M059J (cell line): ENCODE measurements around the gene HRH1. TPM values are rescaled to one million over a fixed set of nuclear protein-coding genes. Genes with fewer than 3 reads are reported as not detected.
"Not testable (repeated sequence)": the region's sequence is repeated elsewhere in the genome, so short reads cannot be mapped to it uniquely, and the experiment has no call there.

Experiments used
- DNase-seq: peaks from one replicate; pipeline ENCODE4 v3.0.0-alpha.2; 2012; ENCODE audit warnings: low read depth
- total RNA-seq: library from RNA; depleted of rRNA; stranded (reverse); fragments of >200 nt; shearing (Covaris generic); gene quantifications from 2 replicates; pipeline ENCODE4 v1.2.3, GENCODE V29; 2014

Gene HRH1
- total RNA-seq, 1 experiment from 2014 or later = 21.8 TPM

GRCh38 chr3:11140030-11140712, 14.1 kb upstream of the HRH1 start:
- peak; percentile 49 for DNase-seq

GRCh38 chr3:11140713-11141104, 13.6 kb upstream of the HRH1 start:
- DNase-seq = no peak

- peak; percentile 81 for DNase-seq
Measured at GRCh38 chr3:11143476-11143875, 10.8 kb upstream of the HRH1 start.

- DNase-seq = no peak
Measured at GRCh38 chr3:11144996-11145395, 9.3 kb upstream of the HRH1 start.

GRCh38 chr3:11145888-11146287, 8.4 kb upstream of the HRH1 start:
- peak; percentile 96 for DNase-seq

- DNase-seq = peak; percentile 30
Measured at GRCh38 chr3:11146773-11147660, 7.3 kb upstream of the HRH1 start.

- DNase-seq = no peak
Measured at GRCh38 chr3:11150256-11150655, 4.0 kb upstream of the HRH1 start.

GRCh38 chr3:11152301-11152700, 2.0 kb upstream of the HRH1 start:
- DNase-seq = no peak

GRCh38 chr3:11154953-11155325, 646 bp downstream of the HRH1 start:
- DNase-seq = no peak

- peak; percentile 84 for DNase-seq
Measured at GRCh38 chr3:11155341-11156025, 1.2 kb downstream of the HRH1 start.

- DNase-seq = no peak
Measured at GRCh38 chr3:11156026-11156410, 1.7 kb downstream of the HRH1 start.

DNA sequence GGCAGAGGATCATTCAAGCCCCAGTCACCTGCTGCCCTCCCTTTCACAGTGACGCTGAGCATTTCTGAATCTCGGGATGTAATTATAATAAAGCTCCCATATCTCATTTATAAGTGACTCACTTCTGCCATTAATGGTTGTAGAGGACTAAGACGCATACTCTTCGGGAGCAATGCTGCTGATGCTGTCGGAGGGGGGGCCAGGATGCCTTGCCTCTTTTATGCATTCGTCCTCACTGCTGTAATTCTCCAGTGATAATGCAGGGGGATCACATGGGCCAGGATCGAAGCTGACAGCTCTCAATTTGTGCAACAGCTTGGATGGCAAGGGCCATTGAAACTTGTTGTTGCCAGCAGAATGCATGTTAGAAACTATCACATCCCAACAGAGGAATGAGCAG, 3.1 kb downstream of the HRH1 start:
- DNase-seq = no peak

GRCh38 chr3:11159421-11159904, 5.2 kb downstream of the HRH1 start:
- DNase-seq = peak; percentile 61

- no peak for DNase-seq
Measured at GRCh38 chr3:11161666-11162065, 7.4 kb downstream of the HRH1 start.

DNA sequence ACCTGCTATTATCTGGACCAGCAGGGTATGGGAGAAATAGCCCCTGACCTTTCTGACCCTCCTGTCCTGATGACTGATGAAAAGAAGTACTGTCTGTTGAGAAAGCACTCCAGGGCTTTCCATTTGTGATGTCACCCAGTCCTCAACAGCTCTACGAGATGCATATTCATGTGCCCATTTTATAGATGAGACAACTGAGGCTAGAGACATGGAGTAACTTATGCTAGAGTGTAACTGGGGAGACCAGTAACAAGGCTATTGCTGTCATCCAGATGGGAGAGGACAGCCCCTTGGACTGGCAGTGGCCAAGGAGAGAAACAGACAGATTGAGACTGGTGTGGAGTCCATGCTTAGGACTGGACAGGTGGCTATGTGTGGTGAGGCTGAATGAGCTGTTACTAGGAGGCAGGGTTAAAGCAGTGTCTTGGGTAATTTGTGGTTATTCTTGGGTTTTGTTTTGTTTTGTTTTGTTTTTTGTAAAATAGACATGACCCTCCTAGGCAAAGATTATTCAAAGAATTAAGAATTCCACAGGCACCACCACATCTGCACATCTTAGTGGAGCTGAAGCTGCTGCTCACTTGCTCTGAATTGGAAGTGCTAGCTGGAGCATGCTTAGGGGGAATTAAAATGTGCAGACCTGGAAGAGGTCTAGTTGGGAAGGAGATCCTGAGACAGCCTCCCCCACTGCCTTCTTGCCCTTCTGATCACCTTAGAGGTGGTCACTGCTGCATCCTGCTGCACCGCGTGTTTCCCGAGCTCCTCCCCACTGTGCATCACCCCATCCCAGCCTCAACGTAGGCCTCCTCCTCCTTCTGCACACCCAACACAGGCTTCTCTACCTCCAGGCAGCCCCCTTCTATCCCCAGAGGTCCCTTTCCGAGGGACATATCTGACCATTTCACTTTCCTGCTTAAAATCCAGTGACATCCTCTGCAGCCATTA, 8.4 kb downstream of the HRH1 start:
- no peak for DNase-seq

DNA sequence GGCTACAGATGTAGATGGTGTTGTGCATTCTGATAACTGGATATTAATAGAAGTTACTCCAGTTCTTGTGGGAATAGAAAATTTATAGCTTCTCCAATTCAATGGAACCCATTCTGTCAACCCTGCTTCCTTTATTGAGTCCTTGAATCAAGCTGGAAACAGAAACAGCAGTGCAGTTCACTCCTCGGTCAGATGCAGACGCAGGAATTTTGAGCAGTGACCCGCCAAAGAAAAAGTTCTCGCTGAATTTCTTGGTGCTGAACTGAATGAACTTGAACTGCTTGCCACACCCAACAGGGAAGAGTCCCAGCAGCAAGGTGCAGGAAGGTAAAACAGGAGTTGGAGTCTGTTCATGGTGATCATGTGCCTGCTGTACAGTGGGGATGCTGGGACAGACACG, 10.3 kb downstream of the HRH1 start:
- DNase-seq = no peak

DNA sequence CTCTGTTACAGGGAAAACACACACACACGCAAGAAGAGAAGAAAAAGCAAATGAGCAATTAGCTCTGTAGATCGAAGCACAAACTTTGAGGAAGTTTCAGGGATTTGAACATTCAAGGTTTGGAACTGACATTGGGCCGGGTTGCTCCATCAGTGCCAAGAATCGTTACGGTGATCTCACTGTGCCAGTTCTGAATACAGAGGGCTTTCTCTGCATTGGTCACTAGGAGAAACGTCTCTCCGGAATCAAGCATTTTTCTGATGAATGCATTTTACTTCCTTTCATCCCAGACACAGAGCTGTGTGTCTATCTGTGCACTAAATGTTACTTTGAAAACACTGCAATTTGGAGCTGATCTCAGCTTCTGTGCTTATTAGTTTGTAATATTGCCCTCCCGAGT, 11.2 kb downstream of the HRH1 start:
- no peak for DNase-seq

- not testable (repeated sequence) for DNase-seq
Measured at GRCh38 chr3:11166807-11167400, 12.6 kb downstream of the HRH1 start.

- DNase-seq = no peak
Measured at GRCh38 chr3:11167590-11167989, 13.3 kb downstream of the HRH1 start.

GRCh38 chr3:11168406-11168805, 14.1 kb downstream of the HRH1 start:
- no peak for DNase-seq
